GM19468 (cell line): Measurements from ENCODE around the gene CD81.
"Not testable (repeated sequence)": the region's sequence is repeated elsewhere in the genome, so short reads cannot be mapped to it uniquely, and the experiment has no call there.

Experiments
- ATAC-seq: cut with Tn5 transposase; IDR thresholded peaks from one replicate; pipeline ENCODE4 v1.9.1; 2021; ENCODE audit warnings: mild to moderate bottlenecking, moderate library complexity, moderate number of reproducible peaks; ENCODE audit not compliant: unreplicated experiment; ENCODE audit errors: extremely low read depth

Gene CD81

GRCh38 chr11:2355000-2355644 is 22.0 kb upstream of the CD81 start:
- no peak for ATAC-seq

- no peak for ATAC-seq
Measured at GRCh38 chr11:2357246-2357645, 19.9 kb upstream of the CD81 start.

DNA sequence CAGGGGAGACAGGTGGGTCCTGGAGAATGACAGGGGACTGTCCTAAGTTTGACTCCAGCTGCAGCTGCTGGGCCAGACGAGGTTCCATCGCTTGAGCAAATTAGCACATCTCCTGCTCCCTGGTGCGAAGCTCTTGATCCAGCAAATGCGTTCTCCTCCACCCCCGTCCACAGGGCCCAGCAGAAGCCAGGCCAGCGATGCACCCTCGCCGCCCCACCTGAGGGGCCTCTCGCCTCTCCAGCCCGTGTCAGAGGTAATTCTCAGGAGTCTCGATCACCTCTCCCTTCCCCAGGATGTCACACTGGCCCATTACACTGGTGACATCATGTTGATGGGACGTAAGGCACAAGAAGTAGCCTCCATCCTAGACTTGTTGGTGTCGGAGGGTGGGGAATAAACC is 19.5 kb upstream of the CD81 start:
- ATAC-seq, result not testable (repeated sequence)

DNA sequence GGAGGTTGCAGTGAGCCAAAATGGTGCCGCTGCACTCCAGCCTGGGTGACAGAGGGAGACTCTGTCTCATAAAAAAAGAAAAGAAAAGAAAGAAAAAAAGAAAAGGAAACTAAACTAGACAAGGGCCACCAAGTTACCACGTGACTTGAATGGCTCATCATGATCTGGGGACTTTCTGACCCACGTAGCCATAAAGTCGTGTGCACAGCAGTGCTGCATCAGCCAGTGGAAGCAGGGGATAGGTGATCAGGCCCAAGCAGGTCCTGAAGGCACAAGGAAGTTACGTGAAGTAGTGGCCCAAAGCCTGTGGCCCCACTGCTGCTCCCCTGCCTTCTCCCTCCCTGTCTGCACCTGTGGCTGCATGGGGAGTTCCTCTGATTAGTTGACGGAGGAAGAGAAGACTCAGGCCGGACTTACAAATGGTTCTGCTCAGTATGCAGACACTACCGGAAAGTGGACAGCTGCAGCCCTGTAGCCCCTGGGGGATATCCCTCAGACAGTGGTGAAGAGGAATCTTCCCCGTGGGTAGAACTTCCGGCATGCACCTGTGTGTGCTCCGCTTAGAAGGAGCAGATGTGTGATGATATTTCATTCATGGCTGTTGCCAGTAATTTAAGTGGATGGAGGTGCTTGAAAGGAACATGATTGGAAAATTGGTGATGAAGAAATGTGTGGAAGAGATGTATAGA is 18.2 kb upstream of the CD81 start:
- no peak for ATAC-seq

DNA sequence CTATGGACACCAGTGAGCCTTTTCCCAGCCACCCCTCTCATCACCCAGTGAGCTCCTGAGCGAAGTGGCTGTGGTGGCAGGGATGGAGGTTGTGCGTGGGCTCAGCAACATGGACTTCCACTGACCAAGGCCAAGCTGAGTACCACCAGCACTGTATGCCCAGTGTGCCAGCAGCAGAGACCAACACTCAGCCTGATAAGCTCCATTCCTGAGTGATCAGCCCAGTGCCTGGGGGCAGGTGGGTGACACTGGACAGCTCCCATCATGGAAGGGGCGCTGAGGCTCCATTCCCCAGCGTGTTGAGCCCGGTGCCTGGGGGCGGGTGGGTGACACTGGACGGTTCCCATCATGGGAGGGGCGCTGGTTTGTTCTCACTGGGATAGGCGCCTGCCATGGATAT is 17.6 kb upstream of the CD81 start:
- no peak for ATAC-seq

- ATAC-seq, result no peak
Measured at GRCh38 chr11:2360081-2360642, 16.9 kb upstream of the CD81 start.

- no peak for ATAC-seq
Measured at GRCh38 chr11:2361565-2361964, 15.5 kb upstream of the CD81 start.

- ATAC-seq, result no peak
Measured at GRCh38 chr11:2362414-2362813, 14.7 kb upstream of the CD81 start.

DNA sequence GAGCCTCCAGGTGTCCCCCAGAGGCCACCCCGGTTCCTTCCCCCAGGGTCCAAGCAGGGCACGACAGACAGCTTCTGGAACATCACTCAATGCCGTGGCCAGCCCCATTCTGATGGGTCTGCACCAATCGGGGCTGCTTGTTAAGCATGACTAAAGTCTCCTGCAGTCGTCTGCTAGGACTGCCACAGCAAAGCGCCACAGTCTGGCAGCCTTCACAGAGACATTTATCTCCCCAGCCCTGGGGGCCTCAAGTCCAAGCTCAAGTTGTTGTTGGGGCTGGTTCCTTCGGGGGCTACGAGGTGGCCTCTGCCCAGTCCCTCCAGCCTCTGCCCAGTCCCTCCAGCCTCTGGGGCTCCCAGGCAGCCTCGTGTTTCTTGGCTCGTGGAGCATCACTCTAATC is 14.0 kb upstream of the CD81 start:
- no peak for ATAC-seq

- ATAC-seq, result no peak
Measured at GRCh38 chr11:2363577-2364370, 13.3 kb upstream of the CD81 start.

DNA sequence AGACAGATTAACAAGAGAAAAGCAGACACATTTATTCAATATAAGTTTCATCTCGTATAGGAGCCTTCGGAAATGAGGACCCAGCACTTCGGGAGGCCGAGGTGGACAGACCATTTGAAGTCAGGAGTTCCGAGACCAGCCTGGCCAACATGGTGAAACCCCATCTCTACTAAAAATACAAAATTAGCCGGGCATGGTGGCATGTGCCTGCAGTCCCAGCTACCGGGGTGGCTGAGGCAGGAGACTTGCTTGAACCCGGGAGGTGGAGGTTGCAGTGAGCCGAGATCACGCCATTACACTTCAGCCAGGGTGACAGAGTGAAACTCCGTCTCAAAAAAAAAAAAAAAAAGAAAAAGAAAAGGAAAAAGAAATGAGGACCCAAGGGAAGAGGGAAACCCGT is 12.7 kb upstream of the CD81 start:
- not testable (repeated sequence) for ATAC-seq

DNA sequence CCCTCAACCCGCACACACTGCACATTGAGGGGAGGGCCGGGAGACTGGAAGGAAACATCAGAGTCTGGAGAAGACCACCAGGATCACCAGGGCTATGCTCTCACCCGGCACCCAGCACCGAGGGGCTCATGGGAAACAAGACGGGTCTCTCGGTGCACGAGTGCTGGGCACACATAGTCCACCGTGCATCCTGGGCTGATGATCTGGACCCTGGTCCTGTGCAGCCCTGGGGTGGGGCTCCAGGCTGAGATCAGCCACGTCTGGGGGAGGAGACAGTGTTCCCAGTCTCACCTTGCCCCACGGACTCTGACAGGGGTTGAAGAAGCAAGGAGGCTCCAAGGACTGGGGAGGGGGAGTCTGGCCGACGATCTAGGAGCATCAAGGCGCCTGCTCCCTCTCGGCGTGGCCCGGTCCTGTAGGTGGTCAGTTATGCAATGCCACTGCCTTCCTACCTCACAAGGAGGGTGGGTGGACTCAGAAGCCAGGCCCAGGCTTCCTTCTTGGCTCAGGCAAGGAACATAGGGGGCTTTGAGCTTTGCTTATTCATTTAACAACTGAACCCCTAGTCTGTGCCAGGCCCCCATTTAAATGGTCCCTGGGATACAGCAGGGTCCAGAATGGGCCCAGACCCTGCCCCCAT is 11.4 kb upstream of the CD81 start:
- no peak for ATAC-seq

GRCh38 chr11:2366276-2366675 is 10.8 kb upstream of the CD81 start:
- ATAC-seq, result no peak

- no peak for ATAC-seq
Measured at GRCh38 chr11:2366733-2367132, 10.4 kb upstream of the CD81 start.

GRCh38 chr11:2367266-2368160 is 9.6 kb upstream of the CD81 start:
- ATAC-seq, result no peak

DNA sequence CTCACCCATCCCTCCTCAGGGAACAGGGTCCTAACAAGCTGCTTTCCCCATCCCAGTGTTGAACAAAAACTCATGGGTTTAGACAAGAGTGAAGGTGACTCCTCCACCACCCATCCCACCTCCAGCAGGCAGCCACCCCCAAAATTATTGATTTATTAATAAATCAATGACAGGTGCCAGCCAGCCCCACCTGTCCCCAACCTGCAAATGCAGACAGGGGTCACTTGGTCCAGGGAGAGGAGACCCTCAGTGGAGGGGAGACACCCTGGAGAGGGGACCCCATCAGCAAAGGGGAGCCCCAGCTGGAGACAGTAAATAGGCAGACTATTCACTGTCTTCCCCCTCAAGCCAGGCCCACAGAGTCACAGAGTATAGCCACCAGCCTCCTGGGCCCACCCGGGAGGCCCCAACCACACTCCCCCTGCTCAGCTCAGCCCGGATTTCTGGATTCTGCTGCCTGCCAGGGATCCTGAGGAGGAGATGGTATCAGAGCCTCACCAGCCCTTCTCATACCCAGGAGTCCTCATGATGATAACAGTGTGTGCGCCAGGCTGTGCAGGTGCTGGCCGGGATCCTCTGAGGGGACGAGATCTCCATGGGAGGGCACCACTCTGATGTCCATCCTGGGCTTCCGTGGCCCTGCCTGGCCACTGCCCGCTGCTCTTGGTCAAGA is 8.8 kb upstream of the CD81 start:
- ATAC-seq, result no peak

DNA sequence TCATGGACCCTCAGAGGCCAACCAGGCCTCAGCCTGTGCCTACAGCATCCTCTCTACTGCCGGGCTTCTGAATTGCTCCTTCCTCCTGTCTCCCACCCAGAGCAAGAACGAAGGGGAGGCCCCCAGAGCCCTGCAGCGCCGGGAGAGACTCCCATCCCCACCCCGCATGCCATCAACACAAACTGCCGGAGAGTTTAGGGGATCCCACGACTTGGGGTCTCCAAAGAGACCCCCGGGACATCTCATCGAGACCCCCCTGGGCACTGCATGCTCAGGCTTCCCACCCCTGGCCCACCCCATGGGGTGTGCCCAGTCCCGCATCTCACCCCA is 8.3 kb upstream of the CD81 start:
- ATAC-seq, result no peak

GRCh38 chr11:2369320-2369719 is 7.8 kb upstream of the CD81 start:
- ATAC-seq, result no peak

GRCh38 chr11:2369896-2370295 is 7.2 kb upstream of the CD81 start:
- ATAC-seq, result no peak
